GM12891 (cell line): Measurements from ENCODE around the gene CDC42EP1.

ENCODE experiments used
- DNase-seq: peaks from one replicate; pipeline ENCODE4 v3.0.0; 2011; ENCODE audit warnings: low spot score; ENCODE audit not compliant: insufficient read length
- FAIRE-seq: peaks from 2 replicates; lab custom pipeline; 2011; peaks lifted over from hg19 to GRCh38; lab: Jason Lieb, UNC
- PAX5 ChIP-seq: IDR thresholded peaks from 2 replicates; pipeline ENCODE4 v1.6.1; 2011; ENCODE audit warnings: low read length, moderate library complexity, mild to moderate bottlenecking; ENCODE audit not compliant: insufficient read depth, severe bottlenecking
- POLR2A ChIP-seq: IDR thresholded peaks from 2 replicates; pipeline ENCODE4 v1.6.1; 2011; ENCODE audit warnings: low read depth, low read length, control low read depth
- POLR2AphosphoS5 ChIP-seq: IDR thresholded peaks from 2 replicates; pipeline ENCODE4 v1.6.1; 2011; ENCODE audit warnings: low read depth, low read length, control low read depth
- POU2F2 ChIP-seq: IDR thresholded peaks from 2 replicates; pipeline ENCODE4 v1.6.1; 2011; ENCODE audit warnings: low read depth, mild to moderate bottlenecking, control low read depth, low read length, moderate library complexity
- SPI1 ChIP-seq: IDR thresholded peaks from 2 replicates; pipeline ENCODE4 v1.6.1; 2011; ENCODE audit warnings: low read depth, low read length, control low read depth
- TAF1 ChIP-seq: IDR thresholded peaks from 2 replicates; pipeline ENCODE4 v1.6.1; 2011; ENCODE audit warnings: low read depth, low read length, control low read depth

CDC42EP1 gene

DNA sequence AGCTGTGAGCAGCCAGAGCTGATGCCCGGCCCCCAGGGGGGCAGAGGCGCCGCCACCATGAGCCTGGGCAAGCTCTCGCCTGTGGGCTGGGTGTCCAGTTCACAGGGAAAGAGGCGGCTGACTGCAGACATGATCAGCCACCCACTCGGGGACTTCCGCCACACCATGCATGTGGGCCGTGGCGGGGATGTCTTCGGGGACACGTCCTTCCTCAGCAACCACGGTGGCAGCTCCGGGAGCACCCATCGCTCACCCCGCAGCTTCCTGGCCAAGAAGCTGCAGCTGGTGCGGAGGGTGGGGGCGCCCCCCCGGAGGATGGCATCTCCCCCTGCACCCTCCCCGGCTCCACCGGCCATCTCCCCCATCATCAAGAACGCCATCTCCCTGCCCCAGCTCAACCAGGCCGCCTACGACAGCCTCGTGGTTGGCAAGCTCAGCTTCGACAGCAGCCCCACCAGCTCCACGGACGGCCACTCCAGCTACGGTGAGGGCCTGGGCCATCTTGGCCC is 6.1 kb downstream of the CDC42EP1 start:
- FAIRE-seq: peak; percentile 75
- TF ChIP-seq SPI1 (no peak), TAF1 (no peak), POU2F2 (no peak), POLR2AphosphoS5 (no peak), POLR2A (no peak), PAX5 (no peak)
- no peak for DNase-seq

DNA sequence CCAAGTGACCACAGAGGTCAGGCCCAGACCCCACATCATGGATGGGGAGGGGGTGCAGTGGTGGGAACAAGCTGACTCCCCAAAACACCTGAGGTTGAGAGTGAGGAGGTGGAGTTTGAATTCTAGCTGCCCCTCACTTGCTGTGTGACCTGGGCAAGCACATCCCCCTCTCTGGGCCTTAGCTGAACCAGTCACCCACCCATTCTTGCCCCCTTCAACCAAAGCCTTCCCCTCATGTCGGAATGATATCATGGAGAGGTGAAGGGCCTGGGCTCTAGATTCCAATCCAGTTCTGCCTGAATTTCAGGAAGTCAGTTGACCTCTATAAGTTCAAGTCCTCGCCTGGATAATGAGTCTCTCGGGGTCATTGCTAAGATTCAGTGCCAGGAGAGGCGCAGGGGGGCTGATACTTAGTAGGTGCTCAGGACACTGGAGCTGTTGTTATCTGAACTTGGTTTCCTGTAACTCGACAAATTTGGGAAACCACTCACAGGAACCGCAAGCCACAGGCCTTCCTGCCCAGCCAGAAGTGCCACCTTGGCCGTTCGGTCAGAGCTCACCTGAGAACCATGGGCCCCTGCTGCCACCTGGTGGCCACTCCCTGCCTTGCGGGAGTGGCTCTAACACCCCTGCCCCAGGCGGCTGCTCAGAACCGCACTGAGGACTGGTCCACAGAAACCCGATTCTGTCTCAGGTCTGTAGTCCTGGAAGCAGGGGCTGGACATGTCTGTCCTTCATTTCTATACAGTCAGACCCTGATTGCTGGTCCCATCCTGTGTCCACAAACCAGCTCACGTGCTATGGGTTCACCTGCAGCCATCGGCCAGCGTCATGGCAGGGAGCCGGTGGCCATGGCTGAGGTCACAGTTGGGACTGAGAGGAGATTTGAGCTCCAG is 6.9 kb downstream of the CDC42EP1 start:
- TF ChIP-seq PAX5 (no peak), POLR2AphosphoS5 (no peak), POLR2A (no peak)
- FAIRE-seq (peak; percentile 100), DNase-seq (peak; percentile 97)

DNA sequence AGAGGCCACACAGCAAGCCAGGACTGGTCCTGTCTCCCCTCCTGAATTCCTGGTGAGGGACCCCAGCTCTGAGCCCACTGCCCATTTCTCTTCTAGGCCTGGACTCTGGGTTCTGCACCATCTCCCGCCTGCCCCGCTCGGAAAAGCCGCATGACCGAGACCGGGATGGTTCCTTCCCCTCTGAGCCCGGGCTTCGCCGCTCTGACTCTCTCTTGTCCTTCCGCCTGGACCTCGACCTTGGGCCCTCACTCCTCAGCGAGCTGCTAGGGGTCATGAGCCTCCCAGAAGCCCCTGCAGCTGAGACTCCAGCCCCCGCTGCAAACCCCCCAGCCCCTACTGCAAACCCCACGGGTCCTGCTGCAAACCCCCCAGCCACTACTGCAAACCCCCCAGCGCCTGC is 7.7 kb downstream of the CDC42EP1 start:
- TF ChIP-seq TAF1: no peak
- TF ChIP-seq SPI1: no peak
- no peak for TF ChIP-seq POU2F2
- TF ChIP-seq PAX5: no peak
- no peak for TF ChIP-seq POLR2A
- no peak for TF ChIP-seq POLR2AphosphoS5
- DNase-seq: no peak
- FAIRE-seq: no peak

DNA sequence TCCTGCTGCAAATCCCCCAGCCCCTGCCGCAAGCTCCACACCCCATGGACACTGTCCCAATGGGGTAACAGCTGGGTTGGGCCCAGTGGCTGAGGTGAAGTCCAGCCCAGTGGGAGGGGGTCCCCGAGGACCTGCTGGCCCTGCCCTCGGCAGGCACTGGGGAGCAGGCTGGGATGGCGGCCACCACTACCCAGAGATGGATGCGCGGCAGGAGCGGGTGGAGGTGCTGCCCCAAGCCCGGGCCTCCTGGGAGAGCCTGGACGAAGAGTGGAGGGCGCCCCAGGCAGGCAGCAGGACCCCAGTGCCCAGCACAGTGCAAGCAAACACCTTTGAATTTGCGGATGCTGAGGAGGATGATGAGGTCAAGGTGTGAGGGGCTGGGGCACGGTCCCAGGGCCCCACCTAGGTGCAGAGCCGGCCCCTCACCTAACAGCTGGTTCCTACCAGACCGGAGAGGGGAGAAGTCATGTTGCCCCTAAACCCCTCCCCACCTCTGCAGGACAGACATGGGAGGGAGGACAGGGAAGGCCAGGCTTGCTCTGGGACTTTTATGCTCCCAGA is 8.2 kb downstream of the CDC42EP1 start:
- DNase-seq (no peak), FAIRE-seq (no peak)
- no peak for TF ChIP-seq POU2F2
- no peak for TF ChIP-seq POLR2AphosphoS5
- no peak for TF ChIP-seq POLR2A
- TF ChIP-seq SPI1: no peak
- TF ChIP-seq PAX5: no peak
- no peak for TF ChIP-seq TAF1

DNA sequence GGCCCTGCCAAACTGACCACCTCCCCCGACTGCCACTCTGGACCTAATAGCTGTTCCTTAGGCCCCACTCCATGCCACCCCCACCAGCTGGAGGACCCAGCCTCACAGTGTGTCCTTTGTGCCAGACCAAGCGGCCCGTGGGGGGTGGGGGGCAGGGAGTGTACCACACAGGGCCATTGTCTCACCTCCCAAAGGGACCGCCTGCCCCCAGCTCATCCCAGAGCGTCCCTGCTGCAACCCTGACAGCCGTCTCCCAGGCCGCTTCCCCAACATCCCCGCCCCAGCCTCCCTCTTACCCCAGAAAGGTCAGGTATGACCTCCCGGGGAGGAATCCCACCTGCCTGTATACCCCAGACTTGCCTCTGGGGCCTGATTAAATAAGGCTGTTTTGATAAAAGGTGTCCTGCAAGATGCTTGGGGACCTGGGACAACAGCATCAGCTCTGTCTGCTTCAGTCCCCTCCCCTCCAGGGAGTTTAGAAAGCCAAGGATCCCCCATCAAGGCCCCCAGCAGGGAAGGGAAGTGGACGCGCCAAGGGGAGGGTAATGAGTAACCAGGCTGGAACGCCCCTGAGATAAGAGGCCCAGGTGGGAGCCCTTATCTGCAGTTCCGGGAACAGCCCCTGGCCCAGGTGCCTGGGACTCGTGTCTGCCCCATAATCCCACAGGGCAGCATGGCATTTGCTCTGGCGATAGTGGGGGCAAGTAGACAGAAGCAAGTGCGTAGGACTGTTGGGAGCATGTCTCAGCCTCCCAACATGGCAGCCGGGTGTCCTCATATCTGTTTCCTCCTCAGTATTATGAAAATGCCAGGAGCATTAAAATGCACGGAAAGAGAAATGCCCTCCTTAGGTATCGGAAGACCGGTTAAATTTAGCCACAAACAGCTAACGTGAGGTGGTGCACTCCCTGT is 9.0 kb downstream of the CDC42EP1 start:
- TF ChIP-seq POLR2A: no peak
- TF ChIP-seq TAF1: no peak
- TF ChIP-seq PAX5: no peak
- TF ChIP-seq SPI1: no peak
- TF ChIP-seq POLR2AphosphoS5: no peak
- no peak for TF ChIP-seq POU2F2
- DNase-seq (no peak), FAIRE-seq (no peak)

DNA sequence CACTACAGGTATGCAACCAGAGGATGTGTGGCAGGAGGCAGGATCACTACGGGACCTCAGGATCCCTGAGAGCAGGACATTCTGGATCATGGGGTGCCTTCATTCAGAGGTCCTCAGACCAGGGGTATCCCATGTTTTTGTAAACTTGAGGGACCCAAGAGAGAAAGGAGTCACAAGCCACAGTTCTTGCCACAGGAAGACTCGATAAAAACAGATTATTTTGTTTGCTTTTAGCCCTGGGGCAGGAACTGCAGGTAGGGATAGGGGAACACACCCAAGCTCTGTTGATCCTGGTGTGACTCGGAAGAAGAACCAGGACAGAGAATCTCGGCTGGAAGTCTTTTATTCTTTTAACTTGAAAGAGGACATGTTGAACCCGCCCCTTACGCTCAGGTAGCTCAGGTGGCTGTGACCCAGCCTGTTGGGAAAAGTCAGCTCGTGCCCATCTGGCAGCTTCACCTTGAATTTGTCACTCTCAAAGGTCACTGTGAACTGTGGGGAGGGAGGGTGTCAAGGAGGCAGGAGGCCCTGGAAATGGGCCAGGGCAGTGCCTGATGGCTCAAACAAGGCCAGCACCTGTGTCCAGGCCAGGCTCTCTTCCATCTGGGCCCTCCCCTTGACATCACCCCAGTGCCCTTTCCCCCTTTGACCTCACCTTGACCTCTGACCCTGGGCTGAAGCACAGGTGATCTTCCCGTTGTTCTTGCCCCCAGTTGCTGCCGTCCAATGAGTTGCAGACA is 9.8 kb downstream of the CDC42EP1 start:
- DNase-seq (no peak), FAIRE-seq (no peak)
- no peak for TF ChIP-seq POLR2AphosphoS5

DNA sequence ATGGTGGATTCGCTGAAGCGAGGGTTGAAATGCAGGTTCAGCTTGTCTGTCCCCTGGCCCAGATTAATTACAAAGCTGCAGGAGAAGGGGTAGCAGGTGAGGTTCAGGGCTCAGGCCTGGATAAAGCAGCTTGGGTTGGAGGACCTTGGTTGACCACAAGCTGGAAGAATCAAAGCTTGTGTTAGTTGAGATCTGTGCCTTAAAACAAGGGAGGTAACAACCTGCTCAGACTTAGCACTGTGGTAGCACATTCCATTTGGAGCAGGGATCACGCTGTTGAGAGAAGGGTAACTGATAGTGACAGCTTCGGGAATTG is 10.3 kb downstream of the CDC42EP1 start:
- TF ChIP-seq SPI1 (no peak), PAX5 (no peak), TAF1 (no peak), POU2F2 (no peak), POLR2A (no peak), POLR2AphosphoS5 (no peak)
- no peak for DNase-seq
- no peak for FAIRE-seq

DNA sequence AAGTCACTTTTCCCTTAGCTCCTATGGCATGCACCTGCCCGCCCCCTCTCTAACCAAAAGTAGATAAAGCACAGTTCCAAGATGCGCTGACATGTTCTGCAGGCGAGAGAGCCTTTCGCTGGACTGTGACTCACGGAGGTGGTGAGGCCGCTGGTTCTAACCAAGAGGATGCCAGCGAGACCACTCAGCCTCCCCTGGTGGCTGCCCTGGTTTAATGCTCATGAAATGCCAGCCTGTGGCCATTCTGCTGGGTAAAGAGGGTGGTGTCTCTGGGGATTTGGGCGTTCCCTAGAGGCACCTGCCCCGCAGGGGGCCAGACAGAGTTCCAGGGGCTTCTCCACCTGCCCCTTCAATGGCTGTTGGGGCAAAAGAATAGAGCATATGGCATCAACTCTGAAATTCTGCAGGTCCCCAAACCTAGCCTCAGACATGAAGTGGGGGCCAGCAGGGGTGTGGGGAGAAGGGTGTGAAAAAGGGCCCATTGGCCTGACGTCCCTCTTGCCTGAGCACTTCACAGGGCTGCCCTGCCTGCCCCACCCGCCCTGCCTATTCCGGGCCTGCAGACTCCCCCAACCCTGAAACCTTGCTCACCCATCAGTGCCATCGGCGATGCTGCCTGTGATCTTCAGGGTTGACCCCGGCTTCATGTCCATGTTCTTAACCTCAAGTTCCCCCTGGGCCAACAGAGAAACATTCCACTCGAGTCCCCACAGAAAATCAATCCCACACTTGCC is 11.1 kb downstream of the CDC42EP1 start:
- DNase-seq (no peak), FAIRE-seq (no peak)
- TF ChIP-seq SPI1 (no peak), POU2F2 (no peak), TAF1 (no peak), POLR2A (no peak), PAX5 (no peak), POLR2AphosphoS5 (no peak)

DNA sequence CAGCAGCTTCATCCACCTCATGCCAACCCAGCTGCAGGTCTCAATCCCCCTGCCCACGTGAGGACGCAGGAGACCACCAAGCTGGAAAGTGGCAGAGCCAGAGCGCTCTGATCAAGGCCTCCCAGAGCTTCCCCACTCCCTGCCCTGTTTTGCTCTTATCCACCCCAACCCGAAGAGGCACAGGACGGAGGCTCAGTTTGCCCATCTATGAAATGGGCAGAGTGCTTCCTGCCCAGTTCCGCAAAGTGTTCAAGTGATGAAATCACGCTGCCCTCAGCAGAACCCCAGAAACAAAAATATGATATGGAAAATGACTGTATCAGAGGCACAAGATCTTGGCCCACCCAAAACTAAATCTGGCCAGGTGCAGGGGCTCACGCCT is 11.7 kb downstream of the CDC42EP1 start:
- DNase-seq (no peak), FAIRE-seq (no peak)
- no peak for TF ChIP-seq POLR2AphosphoS5
- TF ChIP-seq SPI1: no peak
- no peak for TF ChIP-seq POU2F2
- no peak for TF ChIP-seq TAF1
- TF ChIP-seq POLR2A: no peak
- TF ChIP-seq PAX5: no peak
